GM12874 (cell line): ENCODE measurements around the gene C3orf18.

Experiments
- TF ChIP-seq, protein P1 (sequence below): IDR thresholded peaks from 2 replicates; pipeline ENCODE4 v1.5.1; 2011; ENCODE audit warnings: low read depth, mild to moderate bottlenecking, control low read depth, low read length, moderate library complexity; ENCODE audit not compliant: insufficient read depth

C3orf18 gene

DNA sequence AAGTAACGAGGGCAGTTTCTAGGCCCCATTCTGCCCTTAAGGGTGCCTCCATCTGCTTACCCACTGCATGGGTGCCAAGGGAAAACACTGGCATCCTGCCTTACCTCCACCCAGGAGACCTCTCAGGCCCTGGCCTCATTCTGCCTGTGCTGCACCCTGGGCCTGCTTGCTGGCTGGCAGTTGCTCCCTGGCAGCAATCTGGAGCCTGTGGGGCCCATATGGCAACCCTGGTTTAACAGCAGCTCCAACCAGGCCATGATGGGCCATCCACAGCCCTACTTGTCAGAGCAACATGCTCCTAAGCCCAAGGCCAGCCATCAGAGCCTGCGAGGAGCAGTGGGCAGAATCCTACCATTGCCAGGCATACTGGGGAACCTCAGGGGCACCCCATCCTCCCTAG is 3.7 kb downstream of the C3orf18 start:
- TF ChIP-seq, protein P1, sequence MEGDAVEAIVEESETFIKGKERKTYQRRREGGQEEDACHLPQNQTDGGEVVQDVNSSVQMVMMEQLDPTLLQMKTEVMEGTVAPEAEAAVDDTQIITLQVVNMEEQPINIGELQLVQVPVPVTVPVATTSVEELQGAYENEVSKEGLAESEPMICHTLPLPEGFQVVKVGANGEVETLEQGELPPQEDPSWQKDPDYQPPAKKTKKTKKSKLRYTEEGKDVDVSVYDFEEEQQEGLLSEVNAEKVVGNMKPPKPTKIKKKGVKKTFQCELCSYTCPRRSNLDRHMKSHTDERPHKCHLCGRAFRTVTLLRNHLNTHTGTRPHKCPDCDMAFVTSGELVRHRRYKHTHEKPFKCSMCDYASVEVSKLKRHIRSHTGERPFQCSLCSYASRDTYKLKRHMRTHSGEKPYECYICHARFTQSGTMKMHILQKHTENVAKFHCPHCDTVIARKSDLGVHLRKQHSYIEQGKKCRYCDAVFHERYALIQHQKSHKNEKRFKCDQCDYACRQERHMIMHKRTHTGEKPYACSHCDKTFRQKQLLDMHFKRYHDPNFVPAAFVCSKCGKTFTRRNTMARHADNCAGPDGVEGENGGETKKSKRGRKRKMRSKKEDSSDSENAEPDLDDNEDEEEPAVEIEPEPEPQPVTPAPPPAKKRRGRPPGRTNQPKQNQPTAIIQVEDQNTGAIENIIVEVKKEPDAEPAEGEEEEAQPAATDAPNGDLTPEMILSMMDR: no peak

- TF ChIP-seq, protein P1: no peak
These were observed 4.7 kb downstream of the C3orf18 start for GRCh38 chr3:50562861-50563260.

DNA sequence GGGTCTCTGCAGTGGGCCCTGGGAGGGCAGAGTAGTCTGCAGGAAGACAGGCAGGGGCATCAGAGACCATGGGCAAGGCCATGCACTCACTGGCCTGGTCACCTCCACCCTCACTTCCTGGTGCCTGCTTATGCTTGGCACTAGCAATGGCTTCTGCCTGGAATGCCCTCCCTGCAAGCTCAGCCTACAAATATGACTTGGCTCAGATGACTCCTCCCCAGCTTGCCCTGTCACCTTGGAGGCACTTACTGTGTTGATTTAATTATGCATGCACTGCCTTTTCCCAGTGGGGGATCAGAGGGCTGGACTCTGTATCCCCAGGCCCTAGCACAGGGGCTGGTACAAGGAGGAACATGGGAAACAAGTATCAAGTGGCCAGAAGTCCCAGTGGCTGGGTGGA is 7.8 kb downstream of the C3orf18 start:
- TF ChIP-seq, protein P1: no peak

DNA sequence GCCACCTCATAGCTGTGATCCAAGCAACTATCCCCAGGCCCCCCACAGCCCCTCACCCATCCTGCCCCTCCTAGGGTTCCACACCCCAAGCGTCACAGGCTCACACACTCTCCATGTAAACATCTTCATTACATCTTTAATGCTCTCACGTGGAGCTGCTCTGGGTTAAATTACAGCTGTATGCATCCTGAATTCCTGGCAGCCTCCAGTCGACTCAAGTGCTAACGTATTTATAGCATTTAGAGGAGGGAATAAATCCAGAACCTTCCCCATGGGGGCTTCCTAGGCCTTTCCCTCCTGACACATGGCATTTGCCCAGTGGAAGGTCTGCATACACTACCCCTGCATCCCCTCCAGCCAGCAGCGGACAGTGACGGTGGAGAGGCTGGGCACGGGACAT is 9.6 kb downstream of the C3orf18 start:
- TF ChIP-seq, protein P1: no peak

GRCh38 chr3:50557106-50557505 is 10.4 kb downstream of the C3orf18 start:
- TF ChIP-seq, protein P1: no peak

GRCh38 chr3:50554553-50554952 is 13.0 kb downstream of the C3orf18 start:
- TF ChIP-seq, protein P1: no peak

GRCh38 chr3:50552598-50552997 is 14.9 kb downstream of the C3orf18 start:
- TF ChIP-seq, protein P1: no peak

DNA sequence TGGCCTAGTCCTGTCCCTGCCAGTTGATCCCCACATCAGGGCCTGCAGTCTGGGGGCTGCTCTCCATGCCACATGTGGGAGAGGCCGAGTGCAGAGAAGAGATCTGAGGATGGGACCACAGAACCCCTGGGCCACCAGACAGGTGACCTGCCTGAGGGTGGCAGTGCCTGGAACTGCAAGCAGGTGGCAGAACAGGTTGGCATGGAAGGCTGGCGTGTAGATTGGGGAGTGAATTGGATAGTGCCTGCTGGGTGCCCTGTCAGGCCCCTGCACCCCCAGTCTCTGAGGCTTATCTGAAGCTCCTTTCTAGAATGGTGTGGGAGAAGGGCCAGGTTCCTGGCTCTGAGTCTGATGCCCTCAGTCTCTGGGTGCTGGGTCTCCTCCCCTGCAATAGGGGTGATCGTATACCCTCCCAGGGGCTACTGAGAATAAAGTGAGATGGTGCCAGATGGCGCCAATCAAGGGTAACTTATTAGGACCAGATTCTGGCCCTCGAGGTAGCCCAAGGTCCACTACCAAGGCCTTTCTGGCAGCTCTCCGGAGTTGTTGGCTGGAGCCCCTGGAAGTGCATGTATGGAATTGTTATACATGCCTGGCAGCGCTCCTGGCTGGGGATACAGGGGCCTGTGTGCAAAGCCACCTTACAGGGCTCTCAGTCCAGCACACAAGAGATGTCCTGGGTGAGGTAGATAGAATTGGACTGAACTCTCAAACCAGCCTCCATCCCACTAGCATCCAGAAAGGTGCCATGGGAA is 15.7 kb downstream of the C3orf18 start:
- TF ChIP-seq, protein P1: no peak
